Lower leg skin (tissue), 4 donors: ENCODE data around the gene SNX1. TPM values are rescaled to one million over a fixed set of nuclear protein-coding genes. Genes with fewer than 3 reads are reported as not detected.
"Not testable (repeated sequence)": the region's sequence is repeated elsewhere in the genome, so short reads cannot be mapped to it uniquely, and the experiment has no call there.

Source experiments
- DNase-seq, 2 donors: peaks; one replicate each; pipeline ENCODE4 v3.0.0-alpha.2; 2019; ENCODE audit warnings: low spot score in 2 of 2
- H3K4me3 ChIP-seq: fragments of 200-600 bp; sonication (generic); 2 replicates; pipeline ENCODE4 v1.5.1; 2017; ENCODE audit warnings: mild to moderate bottlenecking, low read depth; ENCODE audit not compliant: poor library complexity, severe bottlenecking
- CTCF ChIP-seq, 3 donors: fragments of 450-650 bp; IDR thresholded peaks; one replicate each; pipeline ENCODE4 v1.5.1; 2016; ENCODE audit warnings: antibody characterized with exemption in 3 of 3, mild to moderate bottlenecking in 3 of 3, moderate library complexity in 2 of 3
- POLR2A ChIP-seq, 2 donors: fragments of 450-650 bp; IDR thresholded peaks; one replicate each; pipeline ENCODE4 v1.6.1; 2016 to 2017; ENCODE audit warnings: antibody characterized with exemption in 2 of 2, mild to moderate bottlenecking in 1 of 2, moderate library complexity in 1 of 2
- WGBS, 2 donors: methylation state at CpG; one replicate each; pipeline ENCODE4 v1.1.5; 2018; 5-methylcytosine and 5-hydroxymethylcytosine counted together
- intact Hi-C: fragments of 100-400 bp; cut with DNase I; formaldehyde crosslinking; loops from one replicate; pipeline ENCODE4 v1.15.0; 2023; ENCODE audit warnings: low total_unique reads
- total RNA-seq, 4 donors: library from RNA; depleted of rRNA; stranded (reverse); fragments of >200 nt; gene quantifications; one replicate each; pipeline ENCODE4 v1.1.0, GENCODE V29; 2016

Gene SNX1
- total RNA-seq, 4 donors from 2014 or later = 51.3 to 94.9 (median 65.7) TPM

DNA sequence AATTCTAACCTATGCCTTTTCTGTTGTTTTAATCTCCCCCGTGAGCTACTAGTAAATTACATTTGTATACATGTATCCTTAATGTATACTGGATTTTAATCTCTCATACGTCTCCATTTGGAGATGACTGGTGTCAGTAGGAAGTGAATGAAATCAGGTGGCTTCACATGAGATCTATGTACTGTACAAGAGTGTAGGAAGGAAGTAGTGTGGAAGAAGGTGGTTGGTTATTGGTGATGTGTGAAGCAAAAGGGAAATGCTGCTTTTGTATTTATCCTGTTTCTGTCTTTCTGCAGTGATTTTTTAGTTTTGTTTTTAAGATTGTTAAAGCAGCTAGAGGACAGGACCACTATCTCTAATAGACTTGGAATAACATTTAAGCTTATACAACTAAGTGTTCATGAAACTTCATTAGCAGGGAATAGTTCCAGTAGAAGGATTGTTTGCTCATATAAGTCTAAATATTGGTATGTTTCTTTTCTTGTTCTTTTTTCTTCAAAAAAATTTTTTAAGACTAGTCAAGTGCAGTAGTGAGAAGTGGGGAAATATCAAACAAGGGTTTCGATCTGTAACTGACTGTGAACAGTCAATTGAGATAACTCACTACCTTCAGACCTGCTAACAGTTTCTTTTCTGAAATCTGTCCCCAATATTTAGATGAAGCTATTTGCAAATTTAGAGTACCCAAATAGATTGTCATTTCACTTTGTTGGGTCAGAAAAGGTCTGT lies 15.3 kb downstream of the SNX1 start:
- no peak overlapping the region for H3K4me3 ChIP-seq
- DNase-seq = no peak
- intact Hi-C loops = no loop called here
- TF ChIP-seq CTCF (IDR thresholded peaks at IDR 0.05) = no peak
- TF ChIP-seq POLR2A (IDR thresholded peaks at IDR 0.05) = no peak
- WGBS, 2 donors = 78 to 83% methylated on average over 3 of the region's 3 CpGs

GRCh38 chr15:64111679-64112050 lies 15.9 kb downstream of the SNX1 start:
- no peak overlapping the region for H3K4me3 ChIP-seq
- 64 to 72% methylated on average over 3 of the region's 3 CpGs for WGBS, 2 donors
- intact Hi-C loops = no loop called here
- DNase-seq = no peak
- no peak for TF ChIP-seq CTCF (IDR thresholded peaks at IDR 0.05)
- no peak for TF ChIP-seq POLR2A (IDR thresholded peaks at IDR 0.05)

DNA sequence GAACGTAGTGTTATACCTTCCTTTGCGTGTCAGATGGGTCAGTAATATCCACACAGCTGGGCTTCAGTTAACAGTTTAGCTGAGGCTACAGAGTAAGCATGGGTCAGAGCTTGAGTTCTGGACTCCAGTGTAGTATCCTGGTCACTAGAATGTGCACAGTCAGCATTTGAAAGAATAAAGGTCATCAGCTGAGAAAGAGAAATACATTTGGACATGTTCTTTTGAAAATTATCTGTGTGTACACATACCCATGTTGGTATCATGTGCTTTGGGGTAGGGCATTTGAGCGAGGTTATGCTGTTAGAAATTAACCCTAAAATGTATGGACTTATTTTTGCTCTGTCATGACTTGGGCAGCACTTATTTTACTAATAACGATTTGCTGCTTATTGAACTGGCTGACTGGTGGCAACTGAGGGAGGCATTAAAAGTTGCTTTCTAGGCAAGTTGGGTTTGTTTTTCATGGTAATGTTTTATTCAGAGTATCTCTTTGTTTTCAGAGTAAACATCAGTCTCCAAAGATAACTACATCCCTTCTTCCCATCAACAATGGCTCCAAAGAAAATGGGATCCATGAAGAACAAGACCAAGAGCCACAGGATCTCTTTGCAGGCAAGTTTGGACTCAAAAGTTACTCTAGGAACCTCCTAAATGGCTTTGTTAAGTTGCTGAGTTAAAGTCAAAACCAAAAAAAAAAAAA lies 16.4 kb downstream of the SNX1 start:
- WGBS, 2 donors = 67 to 68% methylated on average over 4 of the region's 4 CpGs
- TF ChIP-seq POLR2A (IDR thresholded peaks at IDR 0.05) (no peak), CTCF (IDR thresholded peaks at IDR 0.05) (no peak)

GRCh38 chr15:64112904-64113303 lies 17.1 kb downstream of the SNX1 start:
- no peak overlapping the region for H3K4me3 ChIP-seq
- 88 to 95% methylated on average over 1 of the region's 1 CpG for WGBS, 2 donors
- DNase-seq = no peak
- intact Hi-C loops = no loop called here
- TF ChIP-seq CTCF (IDR thresholded peaks at IDR 0.05) (no peak), POLR2A (IDR thresholded peaks at IDR 0.05) (no peak)

More for the DNA sequence above, 16.4 kb downstream of the SNX1 start:
- intact Hi-C loops = no loop called here
- DNase-seq = no peak
- no peak overlapping the region for H3K4me3 ChIP-seq

GRCh38 chr15:64117759-64118487 lies 22.1 kb downstream of the SNX1 start:
- intact Hi-C loops = no loop called here
- no peak for TF ChIP-seq POLR2A (IDR thresholded peaks at IDR 0.05)
- TF ChIP-seq CTCF (IDR thresholded peaks at IDR 0.05) = no peak
- WGBS, 2 donors = 95 to 96% methylated on average over 5 of the region's 5 CpGs
- DNase-seq = no peak
- no peak overlapping the region for H3K4me3 ChIP-seq

GRCh38 chr15:64120322-64120721 lies 24.5 kb downstream of the SNX1 start:
- DNase-seq, intact Hi-C loops, H3K4me3 ChIP-seq: not testable (repeated sequence)
- WGBS, 2 donors = 90 to 100% methylated on average over 2 of the region's 2 CpGs
